ENCODE results near the gene SLC16A6.
A peak's percentile ranks its signal among the peaks of the same experiment; 100 is the strongest.
"Not testable (repeated sequence)": the region's sequence is repeated elsewhere in the genome, so short reads cannot be mapped to it uniquely, and the experiment has no call there.

SLC16A6 gene

GRCh38 chr17:68290955-68291835, at the start of gene SLC16A6, which contains the start of gene ARSG:
TSS of gene SLC16A6 (minus strand) at chr17:68291127. CDS start at chr17:68278320, 12,807 bp downstream.
TSS of gene ARSG (plus strand) at chr17:68291495. CDS start at chr17:68307494, 15,999 bp downstream.
- H3K27me3 Mint-ChIP-seq: no peaks in the 10 kb centered on the region
- H3K9me3 Mint-ChIP-seq: no peaks in the 10 kb centered on the region
- DNase-seq (peak; percentile 85 to 87), ATAC-seq (peak; percentile 80)
- peaks cover 61% of the 10 kb centered on the region for H3K4me1 Mint-ChIP-seq
- H3K27ac Mint-ChIP-seq: peak within 1 kb of the TSS; percentile 98 to 100
- peak within 1 kb of the TSS; percentile 97 to 100 for H3K4me3 Mint-ChIP-seq

GRCh38 chr17:68334393-68334792, 43.5 kb upstream of the SLC16A6 start:
- Mint-ChIP-seq H3K4me1 (peaks cover 6% of the 10 kb centered on the region), H3K4me3 (no peak overlapping the region), H3K9me3 (peaks cover 5 to 25% of the 10 kb centered on the region in 2 donors), H3K27ac (no peak overlapping the region), H3K27me3 (no peaks in the 10 kb centered on the region)
- DNase-seq: no peak
- ATAC-seq: no peak

GRCh38 chr17:68331932-68332331, 41.0 kb upstream of the SLC16A6 start:
- not testable (repeated sequence) for H3K4me3 Mint-ChIP-seq, H3K27ac Mint-ChIP-seq, H3K27me3 Mint-ChIP-seq, DNase-seq, ATAC-seq
- peaks cover 12% of the 10 kb centered on the region for H3K4me1 Mint-ChIP-seq
- peaks cover 5 to 25% of the 10 kb centered on the region in 2 donors for H3K9me3 Mint-ChIP-seq

- ATAC-seq (no peak), DNase-seq (no peak)
- no peak overlapping the region for H3K4me3 Mint-ChIP-seq
- peaks cover 5 to 25% of the 10 kb centered on the region in 2 donors for H3K9me3 Mint-ChIP-seq
- H3K27ac Mint-ChIP-seq: no peak overlapping the region
- no peaks in the 10 kb centered on the region for H3K27me3 Mint-ChIP-seq
- peaks cover 24% of the 10 kb centered on the region for H3K4me1 Mint-ChIP-seq
Measured at GRCh38 chr17:68329331-68329730, 38.4 kb upstream of the SLC16A6 start.

GRCh38 chr17:68328676-68329075, 37.7 kb upstream of the SLC16A6 start:
- H3K4me3 Mint-ChIP-seq: no peak overlapping the region
- H3K9me3 Mint-ChIP-seq: peaks cover 5 to 25% of the 10 kb centered on the region in 2 donors
- peaks cover 24% of the 10 kb centered on the region for H3K4me1 Mint-ChIP-seq
- H3K27me3 Mint-ChIP-seq: no peaks in the 10 kb centered on the region
- DNase-seq: no peak
- no peak overlapping the region for H3K27ac Mint-ChIP-seq
- ATAC-seq: no peak

- Mint-ChIP-seq H3K9me3 (peaks cover 5 to 23% of the 10 kb centered on the region in 2 donors), H3K4me1 (peaks cover 21% of the 10 kb centered on the region), H3K4me3 (no peak overlapping the region), H3K27ac (no peak overlapping the region), H3K27me3 (no peaks in the 10 kb centered on the region)
- ATAC-seq: peak; percentile 67
- no peak for DNase-seq
Measured at GRCh38 chr17:68327823-68328557, 37.1 kb upstream of the SLC16A6 start.

- Mint-ChIP-seq H3K9me3 (peaks cover 5 to 16% of the 10 kb centered on the region in 2 donors), H3K27me3 (no peaks in the 10 kb centered on the region), H3K4me1 (peaks cover 18% of the 10 kb centered on the region), H3K27ac (no peak overlapping the region), H3K4me3 (no peak overlapping the region)
- DNase-seq (peak in 1 of 2 donors; percentile 26), ATAC-seq (peak; percentile 79)
Measured at GRCh38 chr17:68326681-68327080, 35.8 kb upstream of the SLC16A6 start.

GRCh38 chr17:68325961-68326360, 35.0 kb upstream of the SLC16A6 start:
- Mint-ChIP-seq H3K9me3 (peaks cover 5 to 10% of the 10 kb centered on the region in 2 donors), H3K4me1 (peaks cover 18% of the 10 kb centered on the region), H3K27me3 (no peaks in the 10 kb centered on the region), H3K4me3 (no peak overlapping the region), H3K27ac (no peak overlapping the region)
- DNase-seq: no peak
- no peak for ATAC-seq

- Mint-ChIP-seq H3K4me1 (peaks cover 18% of the 10 kb centered on the region), H3K27ac (no peak overlapping the region), H3K27me3 (no peaks in the 10 kb centered on the region), H3K4me3 (no peak overlapping the region), H3K9me3 (peaks cover 0 to under 1% of the 10 kb centered on the region in 2 donors)
- DNase-seq (no peak), ATAC-seq (no peak)
Measured at GRCh38 chr17:68324654-68325336, 33.9 kb upstream of the SLC16A6 start.

- Mint-ChIP-seq H3K9me3 (no peaks in the 10 kb centered on the region), H3K4me1 (peaks cover 18% of the 10 kb centered on the region), H3K27ac (no peak overlapping the region), H3K4me3 (no peak overlapping the region), H3K27me3 (no peaks in the 10 kb centered on the region)
- ATAC-seq: no peak
- DNase-seq: no peak
Measured at GRCh38 chr17:68324114-68324513, 33.2 kb upstream of the SLC16A6 start.

GRCh38 chr17:68322630-68323029, 31.7 kb upstream of the SLC16A6 start:
- peaks cover 18% of the 10 kb centered on the region for H3K4me1 Mint-ChIP-seq
- H3K4me3 Mint-ChIP-seq: no peak overlapping the region

GRCh38 chr17:68321556-68321954, 30.6 kb upstream of the SLC16A6 start:
- ATAC-seq (no peak), DNase-seq (no peak)
- Mint-ChIP-seq H3K4me1 (peaks cover 16% of the 10 kb centered on the region), H3K27ac (no peak overlapping the region), H3K9me3 (no peaks in the 10 kb centered on the region), H3K4me3 (no peak overlapping the region), H3K27me3 (no peaks in the 10 kb centered on the region)

More at GRCh38 chr17:68322630-68323029, 31.7 kb upstream of the SLC16A6 start:
- H3K27ac Mint-ChIP-seq: no peak overlapping the region
- ATAC-seq (no peak), DNase-seq (no peak)
- H3K9me3 Mint-ChIP-seq: no peaks in the 10 kb centered on the region
- no peaks in the 10 kb centered on the region for H3K27me3 Mint-ChIP-seq

GRCh38 chr17:68320943-68321555, 30.1 kb upstream of the SLC16A6 start:
- ATAC-seq: no peak
- Mint-ChIP-seq H3K27ac (no peak overlapping the region), H3K27me3 (no peaks in the 10 kb centered on the region), H3K4me3 (no peak overlapping the region), H3K9me3 (peaks cover 0 to 5% of the 10 kb centered on the region in 2 donors), H3K4me1 (peaks cover 15% of the 10 kb centered on the region)
- DNase-seq: no peak

GRCh38 chr17:68320311-68320865, 29.5 kb upstream of the SLC16A6 start:
- no peak for DNase-seq
- H3K27ac Mint-ChIP-seq: no peak overlapping the region
- peaks cover 15% of the 10 kb centered on the region for H3K4me1 Mint-ChIP-seq
- no peaks in the 10 kb centered on the region for H3K27me3 Mint-ChIP-seq
- peaks cover 0 to 7% of the 10 kb centered on the region in 2 donors for H3K9me3 Mint-ChIP-seq
- no peak for ATAC-seq
- no peak overlapping the region for H3K4me3 Mint-ChIP-seq
